HUES6 (cell line): ENCODE results near the gene PADI3.

Experiments used
- H3K27ac ChIP-seq: 2 replicates; pipeline ENCODE4 v1.7.0; 2013; ENCODE audit warnings: low read depth, mild to moderate bottlenecking, low read length, inconsistent platforms
- H3K27me3 ChIP-seq: 2 replicates; pipeline ENCODE4 v1.6.1; 2013; ENCODE audit warnings: low read length; ENCODE audit not compliant: control insufficient read depth, insufficient read depth
- H3K36me3 ChIP-seq: 2 replicates; pipeline ENCODE4 v1.6.1; 2013; ENCODE audit warnings: low read length; ENCODE audit not compliant: control insufficient read depth, insufficient read depth
- H3K4me1 ChIP-seq: 2 replicates; pipeline ENCODE4 v1.6.1; 2013; ENCODE audit warnings: low read length; ENCODE audit not compliant: control insufficient read depth, insufficient read depth
- H3K4me3 ChIP-seq: 2 replicates; pipeline ENCODE4 v1.5.1; 2013; ENCODE audit warnings: low read depth, low read length
- H3K9ac ChIP-seq: one replicate; pipeline ENCODE4 v1.6.1; 2013; ENCODE audit warnings: mild to moderate bottlenecking, low read length
- H3K9me3 ChIP-seq: 2 replicates; pipeline ENCODE4 v1.6.1; 2013; ENCODE audit warnings: low read depth, low read length; ENCODE audit not compliant: control insufficient read depth, insufficient read depth

The PADI3 gene

GRCh38 chr1:17216078-17216477, 32.8 kb upstream of the PADI3 start:
- no peaks in the 10 kb centered on the region for H3K36me3 ChIP-seq
- H3K4me3 ChIP-seq = no peak overlapping the region
- no peaks in the 10 kb centered on the region for H3K9me3 ChIP-seq
- peaks cover 4% of the 10 kb centered on the region for H3K27me3 ChIP-seq
- H3K9ac ChIP-seq = no peak overlapping the region
- H3K27ac ChIP-seq = no peak overlapping the region
- peaks cover 28% of the 10 kb centered on the region for H3K4me1 ChIP-seq

DNA sequence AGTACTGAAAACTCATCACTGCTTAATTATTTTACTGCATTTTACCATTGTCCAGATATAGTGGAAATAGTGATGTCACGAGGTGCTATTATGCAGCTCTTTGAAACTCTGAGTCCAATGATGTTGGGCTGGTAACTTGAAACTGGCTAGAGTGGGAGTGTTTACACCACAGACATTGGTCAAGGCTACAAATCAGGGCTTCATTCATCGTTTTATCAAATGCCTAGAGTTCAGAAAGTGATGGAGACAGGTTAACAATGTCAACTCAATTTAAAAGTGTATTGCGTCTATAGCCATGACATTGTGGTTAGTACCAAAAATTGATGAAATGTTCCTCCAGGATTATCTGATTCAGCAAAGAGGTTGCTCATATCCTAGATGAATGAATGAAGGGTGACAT, 31.3 kb upstream of the PADI3 start:
- Histone ChIP-seq H3K36me3 (no peaks in the 10 kb centered on the region), H3K27me3 (peaks cover 7% of the 10 kb centered on the region), H3K4me3 (no peak overlapping the region), H3K27ac (no peak overlapping the region), H3K9me3 (no peaks in the 10 kb centered on the region), H3K4me1 (peaks cover 27% of the 10 kb centered on the region), H3K9ac (no peak overlapping the region)

- Histone ChIP-seq H3K9me3 (no peaks in the 10 kb centered on the region), H3K27me3 (peaks cover 8% of the 10 kb centered on the region), H3K36me3 (no peaks in the 10 kb centered on the region), H3K27ac (no peak overlapping the region), H3K4me3 (no peak overlapping the region), H3K9ac (no peak overlapping the region), H3K4me1 (peaks cover 15% of the 10 kb centered on the region)
These were observed 30.0 kb upstream of the PADI3 start for GRCh38 chr1:17218939-17219338.

GRCh38 chr1:17220287-17220686, 28.6 kb upstream of the PADI3 start:
- H3K9me3 ChIP-seq = no peaks in the 10 kb centered on the region
- peaks cover 6% of the 10 kb centered on the region; the same call in 1 of the 2 replicates for H3K4me1 ChIP-seq
- no peak overlapping the region for H3K9ac ChIP-seq
- H3K27me3 ChIP-seq = peaks cover 8% of the 10 kb centered on the region
- H3K27ac ChIP-seq = no peak overlapping the region
- H3K36me3 ChIP-seq = no peaks in the 10 kb centered on the region
- H3K4me3 ChIP-seq = no peak overlapping the region

- no peak overlapping the region for H3K27ac ChIP-seq
- no peaks in the 10 kb centered on the region for H3K4me1 ChIP-seq
- H3K4me3 ChIP-seq = no peak overlapping the region
- H3K9me3 ChIP-seq = no peaks in the 10 kb centered on the region
- H3K27me3 ChIP-seq = peaks cover 8% of the 10 kb centered on the region
- H3K9ac ChIP-seq = no peak overlapping the region
- no peaks in the 10 kb centered on the region for H3K36me3 ChIP-seq
These were observed 26.3 kb upstream of the PADI3 start for GRCh38 chr1:17222557-17222956.

DNA sequence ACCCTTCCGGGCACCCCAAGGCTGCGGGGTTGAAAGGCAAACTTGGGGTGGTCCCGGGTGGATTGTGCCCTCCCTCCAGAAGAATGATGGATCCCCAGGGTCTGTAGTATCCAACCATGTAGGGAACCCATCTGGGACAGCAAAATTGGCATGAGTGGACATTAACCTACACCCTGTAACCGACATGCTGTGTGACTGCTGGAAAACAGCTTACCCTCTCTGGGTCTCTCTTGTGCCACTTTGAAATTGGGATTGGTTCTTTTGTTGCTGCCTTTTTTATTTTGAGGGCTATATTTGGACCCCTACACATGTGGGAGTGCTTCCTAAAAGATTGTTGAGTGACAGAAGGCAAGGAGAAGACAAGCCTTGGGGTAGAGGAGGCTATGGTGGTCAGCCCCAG, 24.5 kb upstream of the PADI3 start:
- H3K4me1 ChIP-seq = no peaks in the 10 kb centered on the region
- no peak overlapping the region for H3K27ac ChIP-seq
- no peaks in the 10 kb centered on the region for H3K36me3 ChIP-seq
- H3K27me3 ChIP-seq = peaks cover 4% of the 10 kb centered on the region; the same call in 1 of the 2 replicates
- no peaks in the 10 kb centered on the region for H3K9me3 ChIP-seq
- no peak overlapping the region for H3K9ac ChIP-seq
- H3K4me3 ChIP-seq = no peak overlapping the region

DNA sequence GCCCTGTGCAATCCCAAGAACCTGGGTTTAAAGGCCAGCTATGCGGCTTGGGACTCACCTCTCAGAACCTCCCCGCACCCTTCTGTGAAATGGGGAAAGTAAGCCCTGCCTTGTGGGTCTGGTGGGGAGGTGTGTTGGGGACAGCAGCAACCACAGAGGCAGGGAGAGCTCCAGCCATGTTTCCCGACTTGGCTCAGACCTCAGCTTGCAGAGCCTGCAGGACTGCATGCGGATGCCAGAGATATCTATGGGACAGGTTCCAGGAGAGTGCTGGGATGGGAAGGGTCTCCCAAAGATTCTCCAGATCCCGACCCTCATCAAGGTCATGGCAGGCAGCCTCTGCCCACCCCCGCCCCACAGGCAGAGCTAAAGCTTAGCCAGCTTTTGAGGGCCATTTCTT, 23.8 kb upstream of the PADI3 start:
- Histone ChIP-seq H3K4me3 (no peak overlapping the region), H3K27ac (no peak overlapping the region), H3K27me3 (peaks cover 4% of the 10 kb centered on the region; the same call in 1 of the 2 replicates), H3K9me3 (no peaks in the 10 kb centered on the region), H3K9ac (no peak overlapping the region), H3K4me1 (no peaks in the 10 kb centered on the region), H3K36me3 (no peaks in the 10 kb centered on the region)

GRCh38 chr1:17227358-17227915, 21.5 kb upstream of the PADI3 start:
- Histone ChIP-seq H3K9me3 (no peaks in the 10 kb centered on the region), H3K4me1 (no peaks in the 10 kb centered on the region), H3K27ac (no peak overlapping the region), H3K27me3 (peaks cover 3% of the 10 kb centered on the region; the same call in 1 of the 2 replicates), H3K4me3 (no peak overlapping the region), H3K9ac (no peak overlapping the region), H3K36me3 (no peaks in the 10 kb centered on the region)

- H3K27ac ChIP-seq = no peak overlapping the region
- no peaks in the 10 kb centered on the region for H3K9me3 ChIP-seq
- H3K4me3 ChIP-seq = no peak overlapping the region
- H3K4me1 ChIP-seq = no peaks in the 10 kb centered on the region
- no peak overlapping the region for H3K9ac ChIP-seq
- no peaks in the 10 kb centered on the region for H3K36me3 ChIP-seq
- H3K27me3 ChIP-seq = no peaks in the 10 kb centered on the region
These were observed 20.3 kb upstream of the PADI3 start for GRCh38 chr1:17228619-17229018.

- Histone ChIP-seq H3K4me1 (no peaks in the 10 kb centered on the region), H3K9ac (no peak overlapping the region)
These were observed 19.5 kb upstream of the PADI3 start for GRCh38 chr1:17229379-17229778.

DNA sequence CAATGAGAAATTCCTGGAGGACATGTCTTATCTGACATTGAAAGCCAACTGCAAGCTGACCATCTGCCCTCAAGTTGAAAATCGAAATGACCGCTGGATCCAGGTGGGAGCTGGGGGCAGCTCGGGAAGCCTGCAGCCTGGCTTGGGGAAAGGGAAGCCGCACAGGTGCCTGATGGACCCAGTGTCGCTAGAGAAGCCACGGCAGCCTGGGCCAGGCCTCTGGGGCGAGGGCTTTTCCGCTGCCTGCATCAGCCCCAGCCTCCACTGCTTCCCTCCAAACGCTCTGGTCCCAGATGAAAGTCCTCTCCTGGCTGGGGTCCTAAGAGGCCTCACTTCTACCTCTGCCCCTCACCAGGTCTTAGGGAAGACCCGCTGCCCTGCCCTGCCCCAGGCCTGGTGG, 18.8 kb upstream of the PADI3 start:
- Histone ChIP-seq H3K9ac (no peak overlapping the region), H3K27me3 (no peaks in the 10 kb centered on the region), H3K36me3 (no peaks in the 10 kb centered on the region), H3K4me3 (no peak overlapping the region), H3K27ac (no peak overlapping the region), H3K9me3 (no peaks in the 10 kb centered on the region), H3K4me1 (no peaks in the 10 kb centered on the region)

More at GRCh38 chr1:17229379-17229778, 19.5 kb upstream of the PADI3 start:
- Histone ChIP-seq H3K27ac (no peak overlapping the region), H3K4me3 (no peak overlapping the region), H3K9me3 (no peaks in the 10 kb centered on the region), H3K36me3 (no peaks in the 10 kb centered on the region), H3K27me3 (no peaks in the 10 kb centered on the region)
